ENCODE measurements around the gene CATSPERZ.

The CATSPERZ gene

DNA sequence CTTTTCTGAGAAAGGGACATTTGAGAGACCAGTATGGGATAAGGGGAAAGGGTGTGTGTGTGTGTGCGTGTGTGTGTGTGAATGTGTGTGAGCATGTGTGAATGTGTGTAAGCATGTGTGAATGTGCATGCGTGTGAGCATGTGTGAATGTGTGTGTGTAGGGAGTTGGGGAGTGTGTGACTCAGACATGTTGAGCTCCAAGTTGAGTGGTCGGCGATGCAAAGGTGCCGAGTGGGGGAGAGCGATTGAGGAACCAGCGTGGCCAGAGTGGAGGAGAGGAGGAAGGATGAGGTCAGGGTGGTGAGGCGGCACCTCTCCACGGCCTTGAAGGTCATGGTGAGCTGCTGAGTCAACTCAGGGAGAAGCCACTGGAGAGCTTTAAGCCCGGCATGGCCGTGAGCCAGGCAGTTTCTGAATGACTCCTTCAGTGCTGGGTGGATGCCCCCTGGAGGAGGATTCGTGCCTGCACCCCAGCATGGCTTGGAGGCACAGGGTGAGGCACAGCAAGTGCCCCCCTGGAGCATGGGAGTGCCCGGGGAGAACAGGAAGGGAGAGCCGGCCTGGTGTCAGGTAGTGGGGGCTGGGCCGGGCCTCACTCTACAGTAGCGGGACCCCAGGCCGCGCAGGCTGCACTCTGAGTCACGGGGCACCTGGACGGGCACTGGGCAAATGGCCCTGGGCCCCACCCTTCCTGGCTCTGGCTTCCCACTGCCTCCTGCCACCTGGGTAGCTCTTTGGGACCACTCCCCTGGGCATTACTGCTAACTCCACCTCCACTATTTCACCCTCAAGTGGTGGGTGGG lies 31.6 kb downstream of the CATSPERZ start:
- Histone ChIP-seq H4K12ac (ENCODE audit: low read depth, low read length) (no peak overlapping the region), H3K36me3 (ENCODE audit: control insufficient read depth in 1 of 2, insufficient read depth in 2 of 2, low read length in 2 of 2) (no peaks in the 10 kb centered on the region), H4K8ac (ENCODE audit: low read depth, low read length) (no peak overlapping the region), H3K18ac (ENCODE audit: low read length) (no peak overlapping the region), H3K27me3 (ENCODE audit: insufficient read depth, low read length) (no peaks in the 10 kb centered on the region), H2AK5ac (ENCODE audit: low read length) (peak overlapping the region; percentile 8), H3K23ac (ENCODE audit: low read length) (no peak overlapping the region), H3K79me2 (ENCODE audit: control insufficient read depth, insufficient read depth, low read length, poor library complexity) (no peaks in the 10 kb centered on the region), H2BK12ac (ENCODE audit: low read length) (no peak overlapping the region), H3K14ac (ENCODE audit: low read length) (no peak overlapping the region), H4K91ac (ENCODE audit: low read depth, low read length) (peak overlapping the region; percentile 15), H3K9me3 (ENCODE audit: insufficient read depth, low read depth, low read length) (no peaks in the 10 kb centered on the region), H3K9ac (ENCODE audit: low read length) (no peak overlapping the region), H3K4ac (ENCODE audit: low read depth, low read length) (no peak overlapping the region), H2BK120ac (ENCODE audit: insufficient read depth, low read length, poor library complexity) (no peak overlapping the region), H3K79me1 (ENCODE audit: low read length) (no peaks in the 10 kb centered on the region), H2AFZ (ENCODE audit: insufficient read depth, low read length, poor library complexity) (no peak overlapping the region), H2BK5ac (ENCODE audit: low read depth, low read length, poor library complexity) (no peak overlapping the region), H3K4me1 (ENCODE audit: control insufficient read depth in 1 of 2, insufficient read depth in 2 of 2, low read length in 2 of 2) (peaks cover 5 to 8% of the 10 kb centered on the region in 2 experiments), H3K4me2 (ENCODE audit: low read length) (no peak overlapping the region), H3K4me3 (ENCODE audit: low read depth, low read length) (no peak overlapping the region), H3K27ac (ENCODE audit: low read depth, low read length) (no peak overlapping the region)
- WGBS (ENCODE audit: extremely low coverage, insufficient coverage, insufficient read length): 100% methylated on average over 1 of the region's 20 CpGs
- DNase-seq: peak; percentile 45 to 50

DNA sequence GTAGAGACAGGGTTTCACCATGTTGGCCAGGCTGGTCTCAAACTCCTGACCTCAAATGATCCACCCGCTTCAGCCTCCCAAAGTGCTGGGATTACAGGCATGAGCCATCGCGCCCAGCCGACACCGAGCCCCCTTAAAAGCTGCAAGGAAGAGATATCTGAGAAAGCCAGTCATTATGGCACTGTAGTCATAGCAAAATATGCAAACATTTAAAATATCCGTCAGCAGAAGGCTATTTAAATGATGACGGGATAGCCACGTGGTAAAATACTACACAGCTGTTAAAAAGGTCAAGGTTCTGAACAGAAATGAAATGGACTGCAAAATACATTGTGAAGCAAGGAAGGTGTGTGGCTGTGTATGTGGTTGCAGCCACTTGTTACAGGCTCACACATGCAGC lies 33.4 kb downstream of the CATSPERZ start:
- no peak overlapping the region for H2BK12ac ChIP-seq (ENCODE audit: low read length)
- no peak overlapping the region for H3K4ac ChIP-seq (ENCODE audit: low read depth, low read length)
- H2BK5ac ChIP-seq (ENCODE audit: low read depth, low read length, poor library complexity): no peak overlapping the region
- H3K9me3 ChIP-seq (ENCODE audit: insufficient read depth, low read depth, low read length): no peaks in the 10 kb centered on the region
- no peak overlapping the region for H4K12ac ChIP-seq (ENCODE audit: low read depth, low read length)
- no peaks in the 10 kb centered on the region for H3K79me2 ChIP-seq (ENCODE audit: control insufficient read depth, insufficient read depth, low read length, poor library complexity)
- no peaks in the 10 kb centered on the region for H3K79me1 ChIP-seq (ENCODE audit: low read length)
- no peak overlapping the region for H4K91ac ChIP-seq (ENCODE audit: low read depth, low read length)
- no peak overlapping the region for H3K4me3 ChIP-seq (ENCODE audit: low read depth, low read length)
- no peak overlapping the region for H3K4me2 ChIP-seq (ENCODE audit: low read length)
- no peak overlapping the region for H3K14ac ChIP-seq (ENCODE audit: low read length)
- H3K23ac ChIP-seq (ENCODE audit: low read length): no peak overlapping the region
- no peak overlapping the region for H3K27ac ChIP-seq (ENCODE audit: low read depth, low read length)
- peaks cover 5 to 8% of the 10 kb centered on the region in 2 experiments for H3K4me1 ChIP-seq (ENCODE audit: control insufficient read depth in 1 of 2, insufficient read depth in 2 of 2, low read length in 2 of 2)
- H3K36me3 ChIP-seq (ENCODE audit: control insufficient read depth in 1 of 2, insufficient read depth in 2 of 2, low read length in 2 of 2): no peaks in the 10 kb centered on the region
- DNase-seq: peak in 1 of 2 donors; percentile 77
- H2BK120ac ChIP-seq (ENCODE audit: insufficient read depth, low read length, poor library complexity): no peak overlapping the region
- no peak overlapping the region for H3K18ac ChIP-seq (ENCODE audit: low read length)
- no peak overlapping the region for H4K8ac ChIP-seq (ENCODE audit: low read depth, low read length)
- no peaks in the 10 kb centered on the region for H3K27me3 ChIP-seq (ENCODE audit: insufficient read depth, low read length)
- no CpG with 5 or more reads among the region's 8 CpGs for WGBS (ENCODE audit: extremely low coverage, insufficient coverage, insufficient read length)
- H2AFZ ChIP-seq (ENCODE audit: insufficient read depth, low read length, poor library complexity): no peak overlapping the region
- no peak overlapping the region for H3K9ac ChIP-seq (ENCODE audit: low read length)
- H2AK5ac ChIP-seq (ENCODE audit: low read length): no peak overlapping the region

DNA sequence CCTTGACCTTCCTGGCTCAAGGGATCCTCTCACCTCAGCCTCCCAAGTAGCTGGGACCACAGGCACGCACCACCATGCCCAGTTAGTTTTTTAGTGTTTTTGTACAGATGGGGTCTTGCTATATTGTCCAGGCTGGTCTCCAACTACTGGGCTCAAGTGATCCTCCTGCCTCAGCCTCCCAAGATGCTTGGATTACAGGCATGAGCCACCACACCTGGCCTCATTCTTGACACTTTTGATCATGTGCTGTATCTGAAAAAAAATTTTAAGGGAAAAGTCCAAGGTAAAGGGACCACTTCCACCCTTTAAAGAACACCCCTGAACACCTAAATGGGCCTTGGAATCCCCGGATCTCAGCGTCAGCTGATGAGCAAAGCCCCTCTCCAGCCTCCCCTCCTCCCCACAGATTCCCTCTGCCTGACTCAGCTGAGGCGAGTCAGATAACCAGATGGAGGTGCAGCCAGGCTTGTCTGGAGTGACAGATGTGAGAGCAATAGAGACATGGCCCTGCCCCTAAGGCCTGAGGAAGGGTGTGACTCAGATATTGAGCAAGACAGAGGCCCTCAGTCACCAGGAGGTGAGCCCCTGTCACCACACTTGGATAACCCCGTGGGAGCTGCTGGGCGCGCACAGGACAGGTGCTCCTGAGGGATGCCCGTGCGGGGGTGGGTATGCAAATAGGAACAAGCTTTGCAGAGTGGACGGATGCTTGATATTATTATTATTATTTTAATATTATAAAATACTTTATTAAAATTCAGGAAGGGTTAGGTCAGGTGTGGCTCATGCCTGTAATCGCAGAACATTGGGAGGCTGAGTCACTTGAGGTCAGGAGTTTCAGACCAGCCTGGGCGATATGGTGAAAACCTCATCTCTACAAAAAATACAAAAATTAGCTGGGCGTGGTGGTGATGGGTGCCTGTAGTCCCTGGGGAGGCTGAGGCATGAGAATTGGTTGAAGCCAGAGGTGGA lies 34.9 kb downstream of the CATSPERZ start:
- Histone ChIP-seq H2BK120ac (ENCODE audit: insufficient read depth, low read length, poor library complexity) (peak overlapping the region; percentile 31), H2AK5ac (ENCODE audit: low read length) (no peak overlapping the region), H3K79me1 (ENCODE audit: low read length) (no peaks in the 10 kb centered on the region), H3K4me2 (ENCODE audit: low read length) (no peak overlapping the region), H3K27ac (ENCODE audit: low read depth, low read length) (peak overlapping the region; percentile 37), H4K12ac (ENCODE audit: low read depth, low read length) (no peak overlapping the region), H3K36me3 (ENCODE audit: control insufficient read depth in 1 of 2, insufficient read depth in 2 of 2, low read length in 2 of 2) (no peaks in the 10 kb centered on the region), H3K4me3 (ENCODE audit: low read depth, low read length) (no peak overlapping the region), H2BK5ac (ENCODE audit: low read depth, low read length, poor library complexity) (no peak overlapping the region), H3K79me2 (ENCODE audit: control insufficient read depth, insufficient read depth, low read length, poor library complexity) (no peaks in the 10 kb centered on the region), H3K23ac (ENCODE audit: low read length) (no peak overlapping the region), H2BK12ac (ENCODE audit: low read length) (no peak overlapping the region), H3K14ac (ENCODE audit: low read length) (no peak overlapping the region), H3K9me3 (ENCODE audit: insufficient read depth, low read depth, low read length) (no peaks in the 10 kb centered on the region), H3K4ac (ENCODE audit: low read depth, low read length) (no peak overlapping the region), H3K4me1 (ENCODE audit: control insufficient read depth in 1 of 2, insufficient read depth in 2 of 2, low read length in 2 of 2) (peaks cover 5 to 8% of the 10 kb centered on the region in 2 experiments), H2AFZ (ENCODE audit: insufficient read depth, low read length, poor library complexity) (no peak overlapping the region), H4K8ac (ENCODE audit: low read depth, low read length) (no peak overlapping the region), H3K27me3 (ENCODE audit: insufficient read depth, low read length) (no peaks in the 10 kb centered on the region), H3K9ac (ENCODE audit: low read length) (no peak overlapping the region), H3K18ac (ENCODE audit: low read length) (no peak overlapping the region), H4K91ac (ENCODE audit: low read depth, low read length) (peak overlapping the region; percentile 50)
- WGBS (ENCODE audit: extremely low coverage, insufficient coverage, insufficient read length): no CpG with 5 or more reads among the region's 13 CpGs
- peak; percentile 97 to 98 for DNase-seq

DNA sequence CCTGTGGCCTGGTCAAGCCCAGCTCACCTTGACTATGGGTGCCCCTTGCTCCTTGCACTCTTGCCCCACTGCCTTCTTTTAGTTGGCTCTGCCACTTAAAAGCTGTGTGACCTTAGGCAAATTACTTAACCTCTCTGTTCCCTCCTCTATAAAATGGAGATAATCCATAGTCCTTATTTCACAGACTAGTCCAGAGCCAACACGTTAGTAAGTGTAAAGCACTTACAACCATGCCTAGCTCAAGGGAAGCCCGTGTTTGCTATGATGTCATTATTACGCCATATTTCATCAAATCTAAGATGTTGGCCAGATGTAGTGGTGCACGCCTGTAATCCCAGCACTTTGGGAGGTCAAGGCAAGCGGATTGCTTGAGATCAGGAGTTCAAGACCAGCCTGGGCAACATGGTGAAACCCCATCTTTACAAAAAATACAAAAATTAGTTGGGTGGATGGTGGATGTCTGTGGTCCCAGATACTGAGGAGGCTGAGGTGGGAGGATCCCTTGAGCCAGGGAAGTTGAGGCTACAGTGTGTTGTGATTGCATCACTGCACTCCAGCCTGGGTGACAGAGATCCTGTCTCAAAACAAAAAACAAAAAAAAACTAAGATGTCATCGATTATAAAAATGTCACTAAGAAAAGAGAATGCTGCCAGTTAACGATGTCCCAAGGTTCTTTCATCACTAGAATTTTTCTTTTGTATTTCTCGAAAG lies 37.5 kb downstream of the CATSPERZ start:
- Histone ChIP-seq H3K9me3 (ENCODE audit: insufficient read depth, low read depth, low read length) (peaks cover 3% of the 10 kb centered on the region), H3K4ac (ENCODE audit: low read depth, low read length) (no peak overlapping the region), H3K27ac (ENCODE audit: low read depth, low read length) (no peak overlapping the region), H2BK12ac (ENCODE audit: low read length) (no peak overlapping the region), H3K79me2 (ENCODE audit: control insufficient read depth, insufficient read depth, low read length, poor library complexity) (peaks cover 2% of the 10 kb centered on the region), H3K79me1 (ENCODE audit: low read length) (peaks cover 6% of the 10 kb centered on the region), H3K9ac (ENCODE audit: low read length) (no peak overlapping the region), H4K12ac (ENCODE audit: low read depth, low read length) (no peak overlapping the region), H3K4me3 (ENCODE audit: low read depth, low read length) (no peak overlapping the region), H3K4me1 (ENCODE audit: control insufficient read depth in 1 of 2, insufficient read depth in 2 of 2, low read length in 2 of 2) (peaks cover 10 to 13% of the 10 kb centered on the region in 2 experiments), H4K8ac (ENCODE audit: low read depth, low read length) (no peak overlapping the region), H3K14ac (ENCODE audit: low read length) (no peak overlapping the region), H2BK5ac (ENCODE audit: low read depth, low read length, poor library complexity) (no peak overlapping the region), H3K4me2 (ENCODE audit: low read length) (no peak overlapping the region), H2AK5ac (ENCODE audit: low read length) (no peak overlapping the region), H2BK120ac (ENCODE audit: insufficient read depth, low read length, poor library complexity) (no peak overlapping the region), H3K18ac (ENCODE audit: low read length) (no peak overlapping the region), H3K27me3 (ENCODE audit: insufficient read depth, low read length) (no peaks in the 10 kb centered on the region), H3K23ac (ENCODE audit: low read length) (no peak overlapping the region), H4K91ac (ENCODE audit: low read depth, low read length) (no peak overlapping the region), H3K36me3 (ENCODE audit: control insufficient read depth in 1 of 2, insufficient read depth in 2 of 2, low read length in 2 of 2) (no peaks in the 10 kb centered on the region), H2AFZ (ENCODE audit: insufficient read depth, low read length, poor library complexity) (no peak overlapping the region)
- WGBS (ENCODE audit: extremely low coverage, insufficient coverage, insufficient read length): no CpG with 5 or more reads among the region's 8 CpGs
- no peak for DNase-seq

All from trophoblast cell (in vitro differentiated cells and primary cell).